ENCODE results near the gene PTPRN2. TPM values are rescaled to one million over a fixed set of nuclear protein-coding genes. Genes with fewer than 3 reads are reported as not detected.
A peak's percentile ranks its signal among the peaks of the same experiment; 100 is the strongest.

The PTPRN2 gene
- total RNA-seq, 1 experiment from 2014 or later: 2.1 TPM

DNA sequence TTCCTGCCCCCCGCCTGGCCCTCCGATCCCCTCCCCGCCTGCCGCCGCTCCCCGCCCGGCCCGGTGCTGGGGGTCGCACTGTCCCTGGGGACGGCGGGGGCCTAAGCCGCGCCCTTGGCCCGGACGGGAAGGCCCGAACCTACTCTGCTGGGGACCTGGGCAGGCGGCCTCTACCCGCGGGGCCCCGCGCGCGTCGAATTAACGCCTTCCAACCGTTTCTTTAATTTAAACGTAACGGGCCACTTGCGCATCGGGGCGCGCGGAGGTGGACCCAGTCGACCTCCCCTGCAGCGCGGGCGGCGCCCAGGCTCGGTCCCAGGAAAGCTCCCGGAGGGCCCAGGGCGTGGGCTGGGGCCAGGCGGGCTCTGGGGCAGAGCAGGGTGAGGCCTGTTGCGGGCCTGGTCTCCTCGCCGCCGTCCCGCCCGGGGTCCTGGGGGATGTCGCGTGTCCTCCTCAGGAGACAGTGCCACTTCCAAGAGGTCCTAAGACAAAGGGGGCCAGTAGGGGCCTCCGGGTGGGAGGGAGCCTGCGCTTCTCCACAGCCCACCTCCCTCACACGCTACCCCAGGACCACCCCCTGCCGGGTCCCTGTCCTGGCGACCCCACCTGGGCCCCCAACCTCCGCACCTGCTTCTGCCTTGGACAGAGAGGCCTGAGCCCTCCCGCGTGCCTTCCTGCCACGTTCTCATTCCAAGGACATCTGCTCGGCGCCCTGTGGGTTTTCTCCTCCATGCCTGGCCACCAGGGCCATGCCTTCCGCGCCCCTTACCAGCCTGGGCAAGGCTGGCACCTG lies 658 bp upstream of the PTPRN2 start:
- ChIA-PET CTCF (no interaction called here), POLR2A (no interaction called here), RAD21 (ENCODE audit: low non-redundant PET in 1 of 2, low total read pairs in 2 of 2, uncharacterized antibody in 2 of 2, unreplicated experiment in 2 of 2) (no interaction called here)
- DNase-seq (ENCODE audit: low read depth, low spot score) (no peak), ATAC-seq (0 out of 2 replicates have a peak, but pooled peaks have one; percentile 9)
- Histone ChIP-seq H3K4me2 (ENCODE audit: low read length) (no peak overlapping the region), H3K9ac (ENCODE audit: low read length) (no peak overlapping the region), H3K27ac (ENCODE audit: low read depth, low read length) (no peak overlapping the region), H3K27me3 (ENCODE audit: insufficient read depth, low read length) (peaks cover 10% of the 10 kb centered on the region), H3K4me3 (replicated peaks in 1 of 2; ENCODE audit: low read depth in 1 of 2, low read length in 2 of 2) (no peak overlapping the region), H3K9me3 (ENCODE audit: control insufficient read depth in 1 of 2, insufficient read depth in 1 of 2, low read depth in 1 of 2, low read length in 2 of 2) (no peaks in the 10 kb centered on the region; a peak in 2 of 4 replicates), H3K4me1 (ENCODE audit: control insufficient read depth in 1 of 2, insufficient read depth in 2 of 2, low read length in 2 of 2) (no peaks in the 10 kb centered on the region; a peak in 1 of 4 replicates), H3K79me2 (ENCODE audit: insufficient read depth, low read length) (no peaks in the 10 kb centered on the region), H3K36me3 (ENCODE audit: control insufficient read depth in 1 of 2, insufficient read depth in 2 of 2, low read length in 2 of 2) (no peaks in the 10 kb centered on the region), H2AFZ (ENCODE audit: low read depth, low read length, poor library complexity, severe bottlenecking) (no peak overlapping the region), H3K9me2 (ENCODE audit: insufficient read depth) (no peaks in the 10 kb centered on the region), H4K20me1 (ENCODE audit: insufficient read depth) (no peaks in the 10 kb centered on the region)
- intact Hi-C loops (cut with micrococcal nuclease): no loop called here
- TF ChIP-seq FOSL1 (IDR thresholded peaks at IDR 0.05; ENCODE audit: low read depth): no peak
- TF ChIP-seq, protein P1, sequence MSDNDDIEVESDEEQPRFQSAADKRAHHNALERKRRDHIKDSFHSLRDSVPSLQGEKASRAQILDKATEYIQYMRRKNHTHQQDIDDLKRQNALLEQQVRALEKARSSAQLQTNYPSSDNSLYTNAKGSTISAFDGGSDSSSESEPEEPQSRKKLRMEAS (IDR thresholded peaks at IDR 0.05): no peak
- TF ChIP-seq, protein P2, sequence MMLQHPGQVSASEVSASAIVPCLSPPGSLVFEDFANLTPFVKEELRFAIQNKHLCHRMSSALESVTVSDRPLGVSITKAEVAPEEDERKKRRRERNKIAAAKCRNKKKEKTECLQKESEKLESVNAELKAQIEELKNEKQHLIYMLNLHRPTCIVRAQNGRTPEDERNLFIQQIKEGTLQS (IDR thresholded peaks at IDR 0.05): no peak
- no peak for TF ChIP-seq CEBPB (IDR thresholded peaks at IDR 0.05; ENCODE audit: low read depth)
- no peak for TF ChIP-seq EGR1 (IDR thresholded peaks at IDR 0.05; ENCODE audit: low read depth)
- TF ChIP-seq ELF1 (IDR thresholded peaks at IDR 0.05; ENCODE audit: borderline replicate concordance, low read depth): no peak
- TF ChIP-seq POLR2AphosphoS5 (IDR thresholded peaks at IDR 0.05; ENCODE audit: low read depth, low read length): no peak
- TF ChIP-seq ZNF274 (IDR thresholded peaks at IDR 0.05; ENCODE audit: low read depth, low read length): no peak
- TF ChIP-seq, protein P3, sequence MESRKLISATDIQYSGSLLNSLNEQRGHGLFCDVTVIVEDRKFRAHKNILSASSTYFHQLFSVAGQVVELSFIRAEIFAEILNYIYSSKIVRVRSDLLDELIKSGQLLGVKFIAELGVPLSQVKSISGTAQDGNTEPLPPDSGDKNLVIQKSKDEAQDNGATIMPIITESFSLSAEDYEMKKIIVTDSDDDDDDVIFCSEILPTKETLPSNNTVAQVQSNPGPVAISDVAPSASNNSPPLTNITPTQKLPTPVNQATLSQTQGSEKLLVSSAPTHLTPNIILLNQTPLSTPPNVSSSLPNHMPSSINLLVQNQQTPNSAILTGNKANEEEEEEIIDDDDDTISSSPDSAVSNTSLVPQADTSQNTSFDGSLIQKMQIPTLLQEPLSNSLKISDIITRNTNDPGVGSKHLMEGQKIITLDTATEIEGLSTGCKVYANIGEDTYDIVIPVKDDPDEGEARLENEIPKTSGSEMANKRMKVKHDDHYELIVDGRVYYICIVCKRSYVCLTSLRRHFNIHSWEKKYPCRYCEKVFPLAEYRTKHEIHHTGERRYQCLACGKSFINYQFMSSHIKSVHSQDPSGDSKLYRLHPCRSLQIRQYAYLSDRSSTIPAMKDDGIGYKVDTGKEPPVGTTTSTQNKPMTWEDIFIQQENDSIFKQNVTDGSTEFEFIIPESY (IDR thresholded peaks at IDR 0.05; ENCODE audit: extremely low read depth, insufficient replicate concordance, low read length): no peak
- TF ChIP-seq JUND (IDR thresholded peaks at IDR 0.05): no peak
- no peak for TF ChIP-seq ZFX (IDR thresholded peaks at IDR 0.05)
- no peak for TF ChIP-seq RAD21 (IDR thresholded peaks at IDR 0.05; ENCODE audit: low read depth)
- BruUV-seq (replicated peaks): no TSS peak
